ENCODE results near the gene IPCEF1.

Gene IPCEF1, protein sequence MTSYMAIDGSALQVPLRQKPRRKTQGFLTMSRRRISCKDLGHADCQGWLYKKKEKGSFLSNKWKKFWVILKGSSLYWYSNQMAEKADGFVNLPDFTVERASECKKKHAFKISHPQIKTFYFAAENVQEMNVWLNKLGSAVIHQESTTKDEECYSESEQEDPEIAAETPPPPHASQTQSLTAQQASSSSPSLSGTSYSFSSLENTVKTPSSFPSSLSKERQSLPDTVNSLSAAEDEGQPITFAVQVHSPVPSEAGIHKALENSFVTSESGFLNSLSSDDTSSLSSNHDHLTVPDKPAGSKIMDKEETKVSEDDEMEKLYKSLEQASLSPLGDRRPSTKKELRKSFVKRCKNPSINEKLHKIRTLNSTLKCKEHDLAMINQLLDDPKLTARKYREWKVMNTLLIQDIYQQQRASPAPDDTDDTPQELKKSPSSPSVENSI

DNA sequence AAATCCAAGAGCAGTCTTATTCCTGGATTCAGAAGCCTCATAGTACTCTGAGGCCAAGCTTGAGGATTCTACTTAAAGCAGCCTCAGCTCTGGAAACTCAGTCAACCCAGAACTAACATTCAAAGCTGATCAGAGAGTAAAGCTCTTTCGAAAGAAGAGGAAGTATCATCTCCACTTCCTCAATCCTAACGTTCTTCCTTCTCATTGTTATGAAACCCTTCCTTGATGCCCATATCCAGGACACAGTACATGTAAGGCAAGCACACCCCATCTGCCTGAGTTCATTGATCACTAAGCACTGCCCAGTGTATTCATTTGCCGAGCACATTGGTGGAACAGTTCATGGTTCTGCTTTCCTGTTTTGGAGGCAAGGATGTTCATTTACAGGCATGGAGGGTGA, at the start of gene IPCEF1:
Gene IPCEF1, minus strand, starts transcription at position 114 of the 400 bp plus-strand sequence. CDS start 90,856 bp downstream, outside the sequence.
- Mint-ChIP-seq H3K36me3 (ENCODE audit: low read depth) (peaks cover 12% of the 10 kb centered on the region), H3K4me1 (ENCODE audit: low read depth) (peaks cover 64% of the 10 kb centered on the region), H3K9me3 (peaks cover 12% of the 10 kb centered on the region), H3K27me3 (no peaks in the 10 kb centered on the region), H3K4me3 (peak within 1 kb of the TSS; percentile 70), H3K27ac (peak within 1 kb of the TSS; percentile 87)
- intact Hi-C loops (cut with micrococcal nuclease) = loop anchor here (5.0 to 10.0 kb wide), 3 partner anchors 122 to 378 kb away; partner anchors contain the start of gene SCAF8

DNA sequence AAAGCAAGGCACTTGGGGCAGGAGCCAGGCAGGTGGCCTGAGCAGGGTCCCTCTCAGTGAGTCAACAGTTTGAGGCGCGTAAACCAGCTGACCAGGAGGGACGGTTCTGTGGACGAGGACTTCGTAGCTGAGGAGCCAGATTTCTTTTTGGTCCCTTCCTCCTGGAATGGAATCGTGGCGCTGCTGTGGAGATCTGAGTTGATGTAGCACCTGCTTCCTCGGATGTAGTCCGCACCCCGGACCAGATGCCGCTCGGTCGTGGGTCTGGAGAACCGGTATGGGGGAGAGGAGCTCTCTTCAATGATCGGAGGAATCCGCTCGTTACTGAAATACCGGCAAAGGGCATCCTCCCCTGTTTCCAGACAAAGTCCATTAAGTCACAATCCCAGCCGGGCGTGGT, 49.7 kb upstream of the IPCEF1 start:
- Mint-ChIP-seq H3K4me1 (ENCODE audit: low read depth) (peaks cover 5% of the 10 kb centered on the region), H3K9me3 (no peaks in the 10 kb centered on the region), H3K27me3 (no peaks in the 10 kb centered on the region), H3K36me3 (ENCODE audit: low read depth) (peaks cover 6% of the 10 kb centered on the region), H3K27ac (no peak overlapping the region), H3K4me3 (no peak overlapping the region)
- intact Hi-C loops (cut with micrococcal nuclease) = no loop called here

DNA sequence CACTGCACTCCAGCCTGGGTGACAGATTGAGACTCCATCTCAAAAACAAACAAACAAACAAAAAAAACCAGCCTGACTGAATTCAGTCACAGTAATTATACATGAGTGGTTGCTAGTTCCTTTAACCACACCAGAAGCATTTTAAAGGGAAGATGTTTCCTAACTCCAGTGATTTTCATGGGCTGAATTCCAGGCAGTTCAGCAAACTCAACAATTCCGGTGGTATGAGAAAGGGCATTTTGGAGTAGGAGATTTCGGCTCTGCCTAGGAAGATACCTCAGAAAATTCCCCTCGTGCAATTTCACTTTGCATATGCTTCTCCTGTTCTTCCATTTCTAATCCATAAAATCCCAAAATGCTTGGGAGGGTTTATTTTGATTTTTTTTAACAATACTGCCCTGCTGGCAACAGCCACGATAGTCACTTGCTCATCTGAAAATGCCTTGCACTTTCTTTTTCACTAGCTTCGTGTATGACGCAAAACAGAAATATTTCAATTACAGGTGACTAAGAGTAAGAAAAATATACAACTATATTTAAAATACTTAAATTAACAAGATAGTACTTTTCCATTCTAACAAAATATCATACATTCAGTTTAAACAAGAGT, 48.3 kb upstream of the IPCEF1 start:
- H3K9me3 Mint-ChIP-seq = no peaks in the 10 kb centered on the region
- H3K4me1 Mint-ChIP-seq (ENCODE audit: low read depth) = peaks cover 5% of the 10 kb centered on the region
- H3K4me3 Mint-ChIP-seq = no peak overlapping the region
- H3K36me3 Mint-ChIP-seq (ENCODE audit: low read depth) = peaks cover 6% of the 10 kb centered on the region
- H3K27ac Mint-ChIP-seq = no peak overlapping the region
- no peaks in the 10 kb centered on the region for H3K27me3 Mint-ChIP-seq
- intact Hi-C loops (cut with micrococcal nuclease) = no loop called here

DNA sequence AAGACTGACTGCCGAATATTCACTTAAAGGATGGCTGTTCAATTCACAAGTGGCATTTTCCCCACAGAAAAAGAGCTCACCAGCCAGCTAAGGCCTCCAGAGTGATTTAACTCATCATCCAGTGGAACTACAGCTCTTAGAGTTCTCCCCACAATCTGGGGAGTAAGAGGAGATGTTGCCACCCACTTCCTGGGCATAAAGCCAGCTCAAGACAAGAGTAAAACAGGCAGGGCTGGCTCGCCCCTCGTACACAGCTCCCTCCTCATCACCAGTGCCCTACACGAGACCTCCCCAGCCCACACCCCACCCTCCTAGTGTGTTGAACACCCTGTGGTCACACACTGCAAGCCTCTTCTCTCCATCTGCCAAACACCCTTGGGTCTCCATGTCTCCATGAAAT, 47.2 kb upstream of the IPCEF1 start:
- no peak overlapping the region for H3K27ac Mint-ChIP-seq
- H3K9me3 Mint-ChIP-seq = no peaks in the 10 kb centered on the region
- intact Hi-C loops (cut with micrococcal nuclease) = no loop called here
- peaks cover 6% of the 10 kb centered on the region for H3K36me3 Mint-ChIP-seq (ENCODE audit: low read depth)
- H3K4me3 Mint-ChIP-seq = no peak overlapping the region
- no peaks in the 10 kb centered on the region for H3K27me3 Mint-ChIP-seq
- H3K4me1 Mint-ChIP-seq (ENCODE audit: low read depth) = peaks cover 5% of the 10 kb centered on the region

GRCh38 chr6:154402081-154402780, 45.6 kb upstream of the IPCEF1 start:
- Mint-ChIP-seq H3K9me3 (no peaks in the 10 kb centered on the region), H3K4me3 (no peak overlapping the region), H3K27ac (no peak overlapping the region), H3K36me3 (ENCODE audit: low read depth) (peaks cover 6% of the 10 kb centered on the region), H3K27me3 (peaks cover 1% of the 10 kb centered on the region), H3K4me1 (ENCODE audit: low read depth) (peaks cover 10% of the 10 kb centered on the region)
- intact Hi-C loops (cut with micrococcal nuclease) = no loop called here

DNA sequence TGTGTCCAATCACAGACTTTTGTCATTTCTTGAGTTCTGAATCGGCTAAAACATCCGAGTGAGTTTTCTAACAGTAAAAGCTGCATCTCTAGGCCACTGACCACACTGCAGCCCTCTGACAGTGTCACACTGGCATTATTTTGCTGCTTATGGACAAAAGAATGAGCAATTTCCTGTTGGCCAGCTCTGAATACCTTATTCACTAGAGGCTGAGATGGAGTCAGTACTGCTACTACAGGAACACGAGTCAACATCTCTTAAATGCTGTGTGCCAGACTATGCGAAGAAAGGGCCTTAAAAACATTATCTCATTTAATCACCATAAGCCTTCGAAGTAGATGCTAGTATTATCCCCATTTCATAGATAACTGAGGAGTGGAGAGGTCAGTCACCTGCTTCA, 42.5 kb upstream of the IPCEF1 start:
- H3K27ac Mint-ChIP-seq = no peak overlapping the region
- H3K27me3 Mint-ChIP-seq = peaks cover 7% of the 10 kb centered on the region
- H3K36me3 Mint-ChIP-seq (ENCODE audit: low read depth) = no peaks in the 10 kb centered on the region
- no peak overlapping the region for H3K4me3 Mint-ChIP-seq
- intact Hi-C loops (cut with micrococcal nuclease) = no loop called here
- no peaks in the 10 kb centered on the region for H3K9me3 Mint-ChIP-seq
- H3K4me1 Mint-ChIP-seq (ENCODE audit: low read depth) = peaks cover 10% of the 10 kb centered on the region

DNA sequence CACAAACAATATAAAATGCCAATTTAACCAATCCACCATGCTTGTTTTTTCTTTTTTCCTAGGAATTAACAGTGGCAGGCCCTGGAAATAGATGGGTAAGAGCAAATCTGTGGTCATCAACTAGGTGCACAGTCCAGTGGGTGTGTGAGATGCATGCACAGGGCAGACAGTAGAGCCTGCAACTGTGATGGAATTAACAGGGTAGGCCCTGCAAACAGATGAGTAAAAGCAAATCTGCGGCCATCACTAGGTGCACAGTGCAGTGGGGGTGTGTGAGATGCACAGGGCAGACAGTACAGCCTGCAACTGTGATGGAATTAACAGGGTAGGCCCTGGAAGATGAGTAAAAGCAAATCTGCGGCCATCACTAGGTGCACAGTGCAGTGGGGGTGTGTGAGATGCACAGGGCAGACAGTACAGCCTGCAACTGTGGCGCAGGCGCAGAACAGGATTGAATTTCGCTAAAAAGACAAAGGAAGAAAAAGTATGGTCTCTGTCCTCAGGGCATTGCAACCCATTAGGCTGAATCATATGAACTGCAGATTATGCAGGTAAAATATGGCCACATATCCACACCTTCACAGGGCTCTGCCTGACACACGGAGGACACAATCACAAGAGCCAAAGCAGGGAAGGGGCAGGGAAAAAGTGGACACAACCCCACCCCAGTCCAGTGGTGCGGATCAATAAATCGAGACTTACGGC, 41.0 kb upstream of the IPCEF1 start:
- peaks cover 7% of the 10 kb centered on the region for H3K27me3 Mint-ChIP-seq
- H3K36me3 Mint-ChIP-seq (ENCODE audit: low read depth) = no peaks in the 10 kb centered on the region
- no peaks in the 10 kb centered on the region for H3K9me3 Mint-ChIP-seq
- intact Hi-C loops (cut with micrococcal nuclease) = no loop called here
- no peak overlapping the region for H3K27ac Mint-ChIP-seq
- H3K4me3 Mint-ChIP-seq = no peak overlapping the region
- peaks cover 5% of the 10 kb centered on the region for H3K4me1 Mint-ChIP-seq (ENCODE audit: low read depth)

GRCh38 chr6:154395878-154396277, 39.3 kb upstream of the IPCEF1 start:
- Mint-ChIP-seq H3K36me3 (ENCODE audit: low read depth) (no peaks in the 10 kb centered on the region), H3K9me3 (no peaks in the 10 kb centered on the region), H3K27ac (no peak overlapping the region), H3K27me3 (peaks cover 7% of the 10 kb centered on the region), H3K4me1 (ENCODE audit: low read depth) (peaks cover 5% of the 10 kb centered on the region), H3K4me3 (no peak overlapping the region)
- intact Hi-C loops (cut with micrococcal nuclease) = no loop called here

- peaks cover 5% of the 10 kb centered on the region for H3K4me1 Mint-ChIP-seq (ENCODE audit: low read depth)
- H3K36me3 Mint-ChIP-seq (ENCODE audit: low read depth) = no peaks in the 10 kb centered on the region
- H3K27ac Mint-ChIP-seq = no peak overlapping the region
- H3K27me3 Mint-ChIP-seq = peaks cover 7% of the 10 kb centered on the region
- intact Hi-C loops (cut with micrococcal nuclease) = no loop called here
- H3K9me3 Mint-ChIP-seq = no peaks in the 10 kb centered on the region
- no peak overlapping the region for H3K4me3 Mint-ChIP-seq
Measured at GRCh38 chr6:154395316-154395715, 38.7 kb upstream of the IPCEF1 start.

GRCh38 chr6:154394571-154394970, 38.0 kb upstream of the IPCEF1 start:
- Mint-ChIP-seq H3K36me3 (ENCODE audit: low read depth) (no peaks in the 10 kb centered on the region), H3K27me3 (peaks cover 7% of the 10 kb centered on the region), H3K9me3 (no peaks in the 10 kb centered on the region), H3K27ac (no peak overlapping the region), H3K4me1 (ENCODE audit: low read depth) (peaks cover 10% of the 10 kb centered on the region), H3K4me3 (no peak overlapping the region)
- intact Hi-C loops (cut with micrococcal nuclease) = no loop called here

- Mint-ChIP-seq H3K9me3 (no peaks in the 10 kb centered on the region), H3K36me3 (ENCODE audit: low read depth) (no peaks in the 10 kb centered on the region)
Measured at GRCh38 chr6:154390034-154390433, 33.4 kb upstream of the IPCEF1 start.

GRCh38 chr6:154388803-154389202, 32.2 kb upstream of the IPCEF1 start:
- H3K4me3 Mint-ChIP-seq = no peak overlapping the region
- no peak overlapping the region for H3K27ac Mint-ChIP-seq
- H3K27me3 Mint-ChIP-seq = peaks cover 3% of the 10 kb centered on the region
- intact Hi-C loops (cut with micrococcal nuclease) = no loop called here
- no peaks in the 10 kb centered on the region for H3K36me3 Mint-ChIP-seq (ENCODE audit: low read depth)
- no peaks in the 10 kb centered on the region for H3K9me3 Mint-ChIP-seq
- H3K4me1 Mint-ChIP-seq (ENCODE audit: low read depth) = peaks cover 5% of the 10 kb centered on the region

More at GRCh38 chr6:154390034-154390433, 33.4 kb upstream of the IPCEF1 start:
- peaks cover 5% of the 10 kb centered on the region for H3K27me3 Mint-ChIP-seq
- H3K4me3 Mint-ChIP-seq = no peak overlapping the region
- intact Hi-C loops (cut with micrococcal nuclease) = no loop called here
- H3K4me1 Mint-ChIP-seq (ENCODE audit: low read depth) = peaks cover 5% of the 10 kb centered on the region
- H3K27ac Mint-ChIP-seq = no peak overlapping the region

- intact Hi-C loops (cut with micrococcal nuclease) = no loop called here
Measured at GRCh38 chr6:154386848-154387717, 30.5 kb upstream of the IPCEF1 start.

More at GRCh38 chr6:154386848-154387717, 30.5 kb upstream of the IPCEF1 start:
- Mint-ChIP-seq H3K27me3 (peaks cover 3% of the 10 kb centered on the region), H3K36me3 (ENCODE audit: low read depth) (no peaks in the 10 kb centered on the region), H3K4me1 (ENCODE audit: low read depth) (peaks cover 5% of the 10 kb centered on the region), H3K4me3 (no peak overlapping the region), H3K9me3 (peaks cover 10% of the 10 kb centered on the region), H3K27ac (no peak overlapping the region)

Measured in dendritic cell treated with granulocyte-macrophage colony-stimulating factor and Interleukin-4, amounts not matched to agents 40 ng/mL and 50 ng/mL, for 4 days (primary cell).